HL-60 (cell line): ENCODE data around the gene ANKRD13B.

Experiments
- DNase-seq, 2 experiments: peaks; one replicate each; pipeline ENCODE4 v3.0.0-alpha.2; 2010 to 2020; ENCODE audit warnings: low read depth in 1 of 2, low spot score in 1 of 2
- H3K27ac ChIP-seq: fragments of 250-450 bp; sonication (Bioruptor Pico); replicated peaks from 2 replicates; pipeline ENCODE4 v1.5.1; 2020; ENCODE audit warnings: mild to moderate bottlenecking, moderate library complexity
- H3K27me3 ChIP-seq: fragments of 250-450 bp; sonication (Bioruptor Pico); 2 replicates; pipeline ENCODE4 v1.5.1; 2021; ENCODE audit warnings: mild to moderate bottlenecking, moderate library complexity; ENCODE audit not compliant: insufficient read depth, poor library complexity, severe bottlenecking
- H3K4me3 ChIP-seq: replicated peaks from 2 replicates; pipeline ENCODE4 v1.5.1; 2011; ENCODE audit warnings: mild to moderate bottlenecking, control low read depth, low read length; ENCODE audit not compliant: insufficient read depth
- GABPA ChIP-seq: IDR thresholded peaks from 2 replicates; pipeline ENCODE4 v1.6.1; 2012; ENCODE audit warnings: low read depth
- POLR2AphosphoS5 ChIP-seq: IDR thresholded peaks from 2 replicates; pipeline ENCODE4 v1.6.1; 2012; ENCODE audit warnings: low read depth
- SPI1 ChIP-seq: IDR thresholded peaks from 2 replicates; pipeline ENCODE4 v1.6.1; 2012; ENCODE audit warnings: low read depth, mild to moderate bottlenecking, borderline replicate concordance
- TF ChIP-seq, protein P1 (sequence below): IDR thresholded peaks from one replicate; pipeline ENCODE4 v1.5.1; 2011; ENCODE audit warnings: low read length, control low read depth, inconsistent platforms; ENCODE audit not compliant: insufficient read depth
- TF ChIP-seq, protein P2 (sequence below): IDR thresholded peaks from 2 replicates; pipeline ENCODE4 v1.6.1; 2012; ENCODE audit warnings: low read depth; ENCODE audit not compliant: insufficient replicate concordance

The ANKRD13B gene

DNA sequence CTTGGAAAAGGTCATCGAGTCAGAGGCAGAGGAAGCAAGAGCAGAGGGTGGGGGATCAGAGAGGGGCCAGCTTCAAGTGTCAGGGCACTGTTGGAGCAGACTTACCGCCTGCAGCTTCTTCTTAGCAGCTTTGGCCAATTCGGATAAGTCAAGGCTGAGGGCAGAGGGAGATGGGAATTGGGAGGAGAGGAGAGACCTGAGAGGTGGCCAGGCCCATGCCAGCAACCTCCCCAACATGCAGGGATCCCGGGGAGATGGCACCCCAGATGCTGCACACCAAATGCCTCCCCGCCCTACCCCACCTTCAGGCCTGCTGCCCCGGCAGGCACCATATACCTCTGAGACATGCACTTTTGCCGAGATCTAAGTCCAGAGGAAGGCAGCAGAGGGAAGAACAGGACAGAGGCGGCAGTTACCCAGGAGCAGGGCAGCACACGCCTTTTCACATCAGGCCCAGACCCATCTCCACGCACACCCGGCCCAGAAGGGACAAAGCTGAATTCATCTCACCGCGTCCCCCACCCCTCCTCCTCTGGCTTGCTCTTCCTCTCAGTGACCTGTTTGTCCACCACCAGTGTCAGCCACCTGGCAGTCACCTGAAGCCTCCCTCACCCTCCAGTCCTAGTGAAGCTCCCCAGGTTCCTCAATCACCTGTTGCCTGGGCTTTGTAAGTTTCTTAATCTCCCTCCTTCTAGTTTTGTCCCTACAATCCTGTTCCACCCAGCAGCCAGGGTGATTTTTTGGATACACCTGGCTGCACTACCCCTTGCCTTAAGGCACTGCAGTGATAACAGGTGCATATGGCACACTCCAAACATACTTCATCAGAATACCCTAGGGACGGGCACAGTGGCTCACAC is 14.1 kb upstream of the ANKRD13B start:
- H3K27ac ChIP-seq, result no peak overlapping the region

GRCh38 chr17:29579866-29580771 is 12.8 kb upstream of the ANKRD13B start:
- H3K4me3 ChIP-seq, result no peak overlapping the region
- TF ChIP-seq POLR2AphosphoS5, result peak; percentile 50
- TF ChIP-seq, protein P1, sequence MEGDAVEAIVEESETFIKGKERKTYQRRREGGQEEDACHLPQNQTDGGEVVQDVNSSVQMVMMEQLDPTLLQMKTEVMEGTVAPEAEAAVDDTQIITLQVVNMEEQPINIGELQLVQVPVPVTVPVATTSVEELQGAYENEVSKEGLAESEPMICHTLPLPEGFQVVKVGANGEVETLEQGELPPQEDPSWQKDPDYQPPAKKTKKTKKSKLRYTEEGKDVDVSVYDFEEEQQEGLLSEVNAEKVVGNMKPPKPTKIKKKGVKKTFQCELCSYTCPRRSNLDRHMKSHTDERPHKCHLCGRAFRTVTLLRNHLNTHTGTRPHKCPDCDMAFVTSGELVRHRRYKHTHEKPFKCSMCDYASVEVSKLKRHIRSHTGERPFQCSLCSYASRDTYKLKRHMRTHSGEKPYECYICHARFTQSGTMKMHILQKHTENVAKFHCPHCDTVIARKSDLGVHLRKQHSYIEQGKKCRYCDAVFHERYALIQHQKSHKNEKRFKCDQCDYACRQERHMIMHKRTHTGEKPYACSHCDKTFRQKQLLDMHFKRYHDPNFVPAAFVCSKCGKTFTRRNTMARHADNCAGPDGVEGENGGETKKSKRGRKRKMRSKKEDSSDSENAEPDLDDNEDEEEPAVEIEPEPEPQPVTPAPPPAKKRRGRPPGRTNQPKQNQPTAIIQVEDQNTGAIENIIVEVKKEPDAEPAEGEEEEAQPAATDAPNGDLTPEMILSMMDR, result peak; percentile 97
- TF ChIP-seq SPI1, result no peak
- no peaks in the 10 kb centered on the region for H3K27me3 ChIP-seq
- H3K27ac ChIP-seq, result no peak overlapping the region; the same call in 1 of the 2 replicates
- DNase-seq, result peak; percentile 78 to 91

More for the DNA sequence above, 14.1 kb upstream of the ANKRD13B start:
- no peaks in the 10 kb centered on the region for H3K27me3 ChIP-seq
- TF ChIP-seq POLR2AphosphoS5, result no peak
- TF ChIP-seq SPI1, result no peak
- TF ChIP-seq, protein P1, result no peak
- TF ChIP-seq, protein P2, sequence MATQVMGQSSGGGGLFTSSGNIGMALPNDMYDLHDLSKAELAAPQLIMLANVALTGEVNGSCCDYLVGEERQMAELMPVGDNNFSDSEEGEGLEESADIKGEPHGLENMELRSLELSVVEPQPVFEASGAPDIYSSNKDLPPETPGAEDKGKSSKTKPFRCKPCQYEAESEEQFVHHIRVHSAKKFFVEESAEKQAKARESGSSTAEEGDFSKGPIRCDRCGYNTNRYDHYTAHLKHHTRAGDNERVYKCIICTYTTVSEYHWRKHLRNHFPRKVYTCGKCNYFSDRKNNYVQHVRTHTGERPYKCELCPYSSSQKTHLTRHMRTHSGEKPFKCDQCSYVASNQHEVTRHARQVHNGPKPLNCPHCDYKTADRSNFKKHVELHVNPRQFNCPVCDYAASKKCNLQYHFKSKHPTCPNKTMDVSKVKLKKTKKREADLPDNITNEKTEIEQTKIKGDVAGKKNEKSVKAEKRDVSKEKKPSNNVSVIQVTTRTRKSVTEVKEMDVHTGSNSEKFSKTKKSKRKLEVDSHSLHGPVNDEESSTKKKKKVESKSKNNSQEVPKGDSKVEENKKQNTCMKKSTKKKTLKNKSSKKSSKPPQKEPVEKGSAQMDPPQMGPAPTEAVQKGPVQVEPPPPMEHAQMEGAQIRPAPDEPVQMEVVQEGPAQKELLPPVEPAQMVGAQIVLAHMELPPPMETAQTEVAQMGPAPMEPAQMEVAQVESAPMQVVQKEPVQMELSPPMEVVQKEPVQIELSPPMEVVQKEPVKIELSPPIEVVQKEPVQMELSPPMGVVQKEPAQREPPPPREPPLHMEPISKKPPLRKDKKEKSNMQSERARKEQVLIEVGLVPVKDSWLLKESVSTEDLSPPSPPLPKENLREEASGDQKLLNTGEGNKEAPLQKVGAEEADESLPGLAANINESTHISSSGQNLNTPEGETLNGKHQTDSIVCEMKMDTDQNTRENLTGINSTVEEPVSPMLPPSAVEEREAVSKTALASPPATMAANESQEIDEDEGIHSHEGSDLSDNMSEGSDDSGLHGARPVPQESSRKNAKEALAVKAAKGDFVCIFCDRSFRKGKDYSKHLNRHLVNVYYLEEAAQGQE, result no peak
- TF ChIP-seq GABPA, result no peak
- H3K4me3 ChIP-seq, result no peak overlapping the region
- no peak for DNase-seq

- Histone ChIP-seq H3K27ac (no peak overlapping the region), H3K4me3 (no peak overlapping the region), H3K27me3 (no peaks in the 10 kb centered on the region)
- no peak for TF ChIP-seq GABPA
- TF ChIP-seq, protein P1, result no peak
- no peak for TF ChIP-seq SPI1
- TF ChIP-seq POLR2AphosphoS5, result no peak
- TF ChIP-seq, protein P2, result no peak
- DNase-seq, result no peak
These were observed 11.2 kb upstream of the ANKRD13B start for GRCh38 chr17:29581583-29582253.
